ENCODE results near the gene ATP5PD. TPM values are rescaled to one million over a fixed set of nuclear protein-coding genes. Genes with fewer than 3 reads are reported as not detected.

The ATP5PD gene
- total and polyA plus RNA-seq, 2 of the 13 experiments (the other 11 are each of a cell fraction or from before 2014, with no cell fraction given) = 158 to 428 TPM

DNA sequence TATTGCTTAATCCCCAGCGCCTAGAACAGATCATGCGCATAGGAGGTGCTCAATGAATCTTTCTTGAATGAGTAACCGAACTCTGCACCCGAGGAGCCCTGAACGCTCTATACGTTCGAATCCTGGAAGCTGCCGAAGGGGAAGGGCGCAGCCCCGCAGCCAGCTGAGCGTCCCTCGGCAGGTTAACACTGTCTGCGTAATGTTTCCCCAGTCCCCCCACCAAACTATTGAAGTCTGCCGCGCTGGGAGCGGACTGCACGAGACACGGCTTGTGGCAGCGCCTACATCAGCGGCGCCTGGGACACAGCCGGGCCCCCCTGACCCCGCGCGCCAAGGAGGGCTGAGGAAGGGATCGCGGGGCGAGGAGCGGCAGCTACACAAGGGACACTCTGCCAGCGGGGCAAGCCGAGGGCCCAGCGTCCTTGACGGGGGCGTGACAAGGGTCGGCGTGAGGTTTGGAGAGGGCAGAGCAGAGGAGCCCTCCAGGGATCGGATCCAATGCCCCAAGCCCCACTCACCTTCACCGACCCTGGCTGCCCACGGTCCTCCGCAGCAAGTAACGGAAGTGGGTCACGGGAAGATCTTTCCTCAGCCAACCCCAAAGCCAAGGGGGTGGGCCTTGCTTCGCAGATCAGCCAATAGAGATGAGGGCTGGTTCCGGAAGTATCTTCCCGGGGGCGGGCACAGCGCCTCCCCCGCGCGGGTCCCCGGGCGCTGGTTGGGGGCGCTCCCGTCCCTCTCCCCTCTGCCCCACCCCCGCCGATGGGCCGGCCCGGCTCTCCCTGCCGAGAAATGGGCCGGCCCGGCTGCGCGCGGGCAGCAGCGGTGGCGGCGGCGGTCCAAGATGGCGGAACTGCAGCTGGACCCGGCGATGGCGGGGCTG, at the start of gene ATP5PD, which contains the start of gene KCTD2 (continued):
- TF ChIP-seq SMAD9 (CRISPR knock-in tag; IDR thresholded peaks at IDR 0.05) = no peak
- peak; percentile 82; the same call in 1 of the 2 replicates for TF ChIP-seq SMAD1 (CRISPR knock-in tag; IDR thresholded peaks at IDR 0.05; ENCODE audit: borderline replicate concordance, low read depth)
- TF ChIP-seq REXO4 (CRISPR knock-in tag; IDR thresholded peaks at IDR 0.05; ENCODE audit: borderline replicate concordance) = no peak
- no peak for TF ChIP-seq ZNF460 (CRISPR knock-in tag; IDR thresholded peaks at IDR 0.05; ENCODE audit: borderline replicate concordance)
- TF ChIP-seq SRY (CRISPR knock-in tag; IDR thresholded peaks at IDR 0.05) = peak; percentile 74; the same call in 1 of the 2 replicates
- TF ChIP-seq ZNF552 (CRISPR knock-in tag; IDR thresholded peaks at IDR 0.05; ENCODE audit: borderline replicate concordance) = no peak; the same call in 1 of the 2 replicates
- TF ChIP-seq PHF20 (CRISPR knock-in tag; IDR thresholded peaks at IDR 0.05) = peak; percentile 86
- TF ChIP-seq ZFP82 (CRISPR knock-in tag; IDR thresholded peaks at IDR 0.05; ENCODE audit: borderline replicate concordance) = 0 out of 2 replicates have a peak, but pooled peaks have one; percentile 29
- TF ChIP-seq ATF2 (CRISPR knock-in tag; IDR thresholded peaks at IDR 0.05) = peak; percentile 45; the same call in 1 of the 2 replicates
- TF ChIP-seq CBX1 (IDR thresholded peaks at IDR 0.05; ENCODE audit: low read depth) = peak; percentile 23
- TF ChIP-seq KDM4B (CRISPR knock-in tag; IDR thresholded peaks at IDR 0.05) = peak; percentile 50; the same call in 1 of the 2 replicates
- peak; percentile 93; the same call in 1 of the 2 replicates for TF ChIP-seq PCBP1 (IDR thresholded peaks at IDR 0.05; ENCODE audit: borderline replicate concordance, low read depth, low read length)
- TF ChIP-seq MLX (CRISPR knock-in tag; IDR thresholded peaks at IDR 0.05) = no peak; the same call in 1 of the 2 replicates
- TF ChIP-seq TGIF2 (CRISPR knock-in tag; IDR thresholded peaks at IDR 0.05) = peak; percentile 87
- peak; percentile 56; the same call in 1 of the 2 replicates for TF ChIP-seq ZC3H4 (CRISPR knock-in tag; IDR thresholded peaks at IDR 0.05; ENCODE audit: borderline replicate concordance)
- TF ChIP-seq GATAD2A (CRISPR knock-in tag; IDR thresholded peaks at IDR 0.05) = peak; percentile 58; the same call in 1 of the 2 replicates
- TF ChIP-seq, protein P1, sequence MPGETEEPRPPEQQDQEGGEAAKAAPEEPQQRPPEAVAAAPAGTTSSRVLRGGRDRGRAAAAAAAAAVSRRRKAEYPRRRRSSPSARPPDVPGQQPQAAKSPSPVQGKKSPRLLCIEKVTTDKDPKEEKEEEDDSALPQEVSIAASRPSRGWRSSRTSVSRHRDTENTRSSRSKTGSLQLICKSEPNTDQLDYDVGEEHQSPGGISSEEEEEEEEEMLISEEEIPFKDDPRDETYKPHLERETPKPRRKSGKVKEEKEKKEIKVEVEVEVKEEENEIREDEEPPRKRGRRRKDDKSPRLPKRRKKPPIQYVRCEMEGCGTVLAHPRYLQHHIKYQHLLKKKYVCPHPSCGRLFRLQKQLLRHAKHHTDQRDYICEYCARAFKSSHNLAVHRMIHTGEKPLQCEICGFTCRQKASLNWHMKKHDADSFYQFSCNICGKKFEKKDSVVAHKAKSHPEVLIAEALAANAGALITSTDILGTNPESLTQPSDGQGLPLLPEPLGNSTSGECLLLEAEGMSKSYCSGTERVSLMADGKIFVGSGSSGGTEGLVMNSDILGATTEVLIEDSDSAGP (CRISPR knock-in tag; IDR thresholded peaks at IDR 0.05; ENCODE audit: borderline replicate concordance) = no peak; the same call in none of the 2 replicates
- TF ChIP-seq SAP130 (CRISPR knock-in tag; IDR thresholded peaks at IDR 0.05; ENCODE audit: low read depth) = peak; percentile 95
- peak; percentile 91; the same call in 1 of the 2 replicates for TF ChIP-seq ZNF543 (CRISPR knock-in tag; IDR thresholded peaks at IDR 0.05)
- TF ChIP-seq ZNF468 (CRISPR knock-in tag; IDR thresholded peaks at IDR 0.05) = no peak
- no peak; the same call in none of the 2 replicates for TF ChIP-seq BRD4 (CRISPR knock-in tag; IDR thresholded peaks at IDR 0.05)
- TF ChIP-seq PRPF4 (IDR thresholded peaks at IDR 0.05; ENCODE audit: low read depth, low read length, poor library complexity, severe bottlenecking) = no peak
- no peak for TF ChIP-seq SRSF4 (IDR thresholded peaks at IDR 0.05; ENCODE audit: low read depth, low read length, poor library complexity, severe bottlenecking)
